AG09309 (cell line): ENCODE results near the gene SLC19A2.

Experiments
- DNase-seq: peaks from one replicate; pipeline ENCODE4 v3.0.0-alpha.2; 2010; ENCODE audit warnings: low read depth
- H3K4me3 ChIP-seq: 2 replicates; pipeline ENCODE4 v1.5.1; 2011; ENCODE audit warnings: mild to moderate bottlenecking, low read depth, low read length, moderate library complexity; ENCODE audit not compliant: control insufficient read depth
- CTCF ChIP-seq: IDR thresholded peaks from 2 replicates; pipeline ENCODE4 v1.5.1; 2011; ENCODE audit warnings: mild to moderate bottlenecking, low read depth, low read length, inconsistent platforms; ENCODE audit not compliant: insufficient read depth, control insufficient read depth; ENCODE audit errors: missing control alignments

The SLC19A2 gene

DNA sequence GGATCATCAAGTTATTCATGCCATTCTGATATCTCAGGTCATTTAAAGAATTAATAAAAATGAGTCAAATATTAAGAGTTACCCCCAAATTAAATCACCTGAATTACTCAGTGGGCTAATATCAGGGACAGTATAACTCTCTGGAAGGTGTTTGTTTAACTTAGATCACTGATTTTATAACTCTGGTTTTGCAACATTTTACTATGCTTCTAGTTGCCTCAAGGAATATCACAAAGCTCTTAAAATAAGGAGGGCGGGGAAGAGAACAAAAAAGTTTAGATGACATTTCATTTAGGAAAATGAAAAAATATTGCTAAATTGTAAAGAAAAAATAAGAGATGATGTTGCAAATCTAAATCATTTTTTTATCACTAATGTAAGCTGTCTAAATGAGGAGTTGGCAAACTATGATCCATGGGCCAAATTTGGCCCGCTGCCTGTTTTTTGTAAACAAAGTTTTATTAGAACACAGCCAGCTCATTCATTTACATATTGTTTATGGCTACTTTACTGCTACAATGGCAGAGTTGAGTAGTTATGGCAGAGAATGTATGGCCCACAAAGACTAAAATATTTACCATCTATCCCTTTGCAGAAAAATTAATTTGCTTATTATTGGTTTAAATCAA is 31.9 kb upstream of the SLC19A2 start:
- no peak for DNase-seq
- no peak for TF ChIP-seq CTCF
- no peak overlapping the region for H3K4me3 ChIP-seq

DNA sequence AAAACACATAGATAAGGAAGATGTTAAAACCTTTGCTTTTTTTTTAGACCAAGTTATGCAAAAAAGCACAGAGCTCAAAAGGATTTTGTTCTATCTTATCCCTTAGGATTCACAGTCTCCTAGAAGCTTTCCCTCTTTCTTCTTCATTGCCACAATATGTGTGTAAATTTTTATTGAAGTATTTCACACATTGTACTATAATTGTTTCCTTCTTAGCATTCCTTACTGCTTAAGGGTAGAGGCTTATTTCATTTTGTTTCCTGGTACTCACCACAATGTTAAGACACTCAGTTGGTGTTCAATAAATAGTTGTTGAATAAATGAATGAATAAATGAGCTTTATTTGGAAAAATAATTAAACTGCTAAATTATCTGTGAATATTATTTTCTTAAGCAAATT is 29.9 kb upstream of the SLC19A2 start:
- TF ChIP-seq CTCF = no peak
- no peak overlapping the region for H3K4me3 ChIP-seq

DNA sequence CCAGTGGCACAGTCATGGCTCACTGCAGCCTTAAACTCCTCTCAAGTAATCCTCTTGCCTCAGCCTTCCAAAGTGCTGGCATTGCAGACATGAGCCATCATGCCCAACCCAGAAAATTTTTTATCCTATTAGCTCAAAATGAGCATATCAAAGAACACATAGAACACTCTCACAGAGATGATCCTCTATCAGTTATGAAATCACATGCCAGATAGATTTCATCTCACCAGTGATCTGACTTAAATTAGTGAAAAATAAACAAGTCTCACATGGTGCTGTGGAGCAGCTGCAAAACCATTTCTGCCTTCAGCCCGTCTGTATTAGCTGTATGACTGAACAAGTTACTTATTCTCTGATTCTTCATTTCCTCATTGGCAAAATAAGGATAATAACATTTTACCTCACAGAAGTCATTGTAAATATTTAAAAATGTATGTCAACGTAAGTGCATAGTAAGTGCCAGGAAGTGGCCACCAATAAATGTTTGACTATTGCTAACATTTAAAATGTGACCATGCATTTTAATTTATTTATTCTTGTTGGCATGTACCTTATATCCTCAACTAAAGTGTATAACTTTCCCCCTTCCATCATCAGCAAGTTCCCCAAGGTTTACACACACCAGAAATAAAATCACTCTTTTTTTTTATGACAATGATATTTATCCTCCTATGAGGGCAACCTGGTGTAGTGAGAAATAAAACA is 29.0 kb upstream of the SLC19A2 start:
- H3K4me3 ChIP-seq = no peak overlapping the region
- no peak for DNase-seq
- TF ChIP-seq CTCF = no peak

More for the DNA sequence above, 29.9 kb upstream of the SLC19A2 start:
- no peak for DNase-seq

GRCh38 chr1:169513208-169513607 is 27.5 kb upstream of the SLC19A2 start:
- no peak for DNase-seq
- H3K4me3 ChIP-seq = no peak overlapping the region
- no peak for TF ChIP-seq CTCF

DNA sequence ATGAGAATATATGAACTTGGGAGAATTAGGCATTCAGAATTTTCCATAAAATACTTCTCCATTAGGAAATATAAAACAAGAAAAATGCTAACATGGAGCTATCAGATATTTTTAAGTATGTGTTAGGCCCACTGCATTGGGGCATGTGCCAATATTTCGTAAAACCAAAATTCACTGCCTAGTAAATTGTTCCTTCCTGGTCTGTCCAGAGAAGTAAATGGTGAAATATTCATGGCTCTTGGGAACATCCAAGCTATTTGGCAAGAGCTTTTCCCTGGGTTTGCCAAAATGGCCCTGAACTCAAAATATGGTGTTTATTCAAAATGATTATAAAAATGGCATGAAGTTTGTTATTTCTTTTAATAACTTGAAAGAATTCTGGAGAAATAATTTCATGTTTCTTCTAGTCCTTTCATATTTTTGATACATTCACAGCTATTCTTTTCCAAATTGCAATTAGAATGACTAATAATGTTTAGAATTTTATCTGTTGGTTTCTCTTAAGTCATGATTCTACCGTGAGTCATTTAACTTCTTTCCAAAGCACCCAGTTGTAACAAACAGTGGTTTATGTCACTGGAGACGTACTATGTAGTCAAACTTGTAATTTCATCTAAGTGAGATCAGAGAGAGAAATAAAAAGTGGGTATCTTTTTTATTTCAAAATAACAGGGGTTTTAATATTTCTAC is 25.7 kb upstream of the SLC19A2 start:
- DNase-seq = peak; percentile 43
- TF ChIP-seq CTCF = no peak
- no peak overlapping the region for H3K4me3 ChIP-seq

DNA sequence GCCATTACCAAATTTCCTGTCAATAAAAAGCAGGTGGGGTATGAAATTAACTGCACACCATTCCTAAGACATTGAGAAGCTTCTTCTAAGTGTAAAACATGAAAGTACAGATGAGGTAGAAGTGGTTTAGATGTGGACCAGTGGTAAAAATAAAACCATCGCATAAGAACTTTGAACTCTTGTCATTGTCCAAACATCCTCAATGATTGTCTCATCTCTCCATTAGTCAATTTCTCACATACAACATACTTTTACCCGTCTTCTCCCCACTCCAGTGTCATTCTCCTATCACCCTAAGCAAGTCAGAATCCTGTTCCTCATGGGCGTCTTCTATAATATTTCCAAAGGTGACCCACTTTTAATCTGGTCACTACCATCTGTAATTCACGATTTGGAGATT is 24.3 kb upstream of the SLC19A2 start:
- TF ChIP-seq CTCF = no peak
- H3K4me3 ChIP-seq = no peak overlapping the region
- DNase-seq = no peak
